ENCODE results near the gene UQCRC1. TPM values are rescaled to one million over a fixed set of nuclear protein-coding genes. Genes with fewer than 3 reads are reported as not detected.

The UQCRC1 gene
- total RNA-seq, 1 experiment from 2014 or later, result 278 TPM

GRCh38 chr3:48565591-48566400 is 43.6 kb downstream of the UQCRC1 start:
- intact Hi-C loops (cut with micrococcal nuclease; ENCODE audit: unreplicated experiment), result no loop called here
- ChIA-PET POLR2A (no interaction called here), CTCF (no interaction called here)
- H3K4me1 Mint-ChIP-seq (ENCODE audit: low read depth, unreplicated experiment), result no peaks in the 10 kb centered on the region
- no TSS peak for BruUV-seq (replicated peaks)
- H3K27me3 ChIP-seq (replicated peaks; ENCODE audit: control insufficient read depth, insufficient read depth, low read length), result no peaks in the 10 kb centered on the region
- no peak for DNase-seq
- H3K36me3 Mint-ChIP-seq (ENCODE audit: insufficient read depth, unreplicated experiment), result no peaks in the 10 kb centered on the region
- no peaks in the 10 kb centered on the region for H3K9me3 ChIP-seq
- no peaks in the 10 kb centered on the region for H3K4me1 ChIP-seq
- no peak overlapping the region for H3K4me3 ChIP-seq (ENCODE audit: low read depth, low read length)
- H3K27me3 Mint-ChIP-seq (ENCODE audit: insufficient read depth, unreplicated experiment), result no peaks in the 10 kb centered on the region
- no peak overlapping the region for H3K27ac Mint-ChIP-seq (ENCODE audit: unreplicated experiment)
- TF ChIP-seq CTCF (IDR thresholded peaks at IDR 0.05; ENCODE audit: insufficient read depth in 1 of 2, low read depth in 1 of 2, low read length in 1 of 2, severe bottlenecking in 1 of 2, unreplicated experiment in 1 of 2), result no peak
- no peaks in the 10 kb centered on the region for H3K9me3 Mint-ChIP-seq (ENCODE audit: unreplicated experiment)
- no peak overlapping the region for H3K4me3 Mint-ChIP-seq (ENCODE audit: unreplicated experiment)
- no peaks in the 10 kb centered on the region for H3K36me3 ChIP-seq (ENCODE audit: control insufficient read depth, insufficient read depth, low read length)

DNA sequence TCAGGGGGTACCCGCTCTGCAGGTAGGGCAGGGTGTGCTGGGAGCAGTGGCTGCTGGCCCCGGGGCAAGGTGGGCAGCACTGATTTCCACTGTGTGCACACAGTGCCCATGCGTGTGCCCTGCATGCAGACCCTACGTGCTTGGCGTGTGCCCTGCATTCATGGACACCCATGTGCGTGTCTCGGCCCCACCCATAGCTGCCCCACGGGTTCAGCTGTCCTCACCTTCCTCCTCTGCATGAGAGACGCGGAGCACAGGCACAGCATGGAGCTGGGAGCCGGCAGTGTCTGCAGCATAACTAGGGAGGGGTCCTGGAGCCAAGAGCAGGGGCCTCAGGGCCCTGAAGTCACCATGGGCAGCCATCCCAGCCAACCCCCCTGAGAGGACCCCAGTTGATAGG is 44.3 kb downstream of the UQCRC1 start:
- POLR2A ChIA-PET, result no interaction called here
- Histone ChIP-seq H3K4me1 (no peaks in the 10 kb centered on the region), H3K4me3 (ENCODE audit: low read depth, low read length) (no peak overlapping the region), H3K36me3 (ENCODE audit: control insufficient read depth, insufficient read depth, low read length) (no peaks in the 10 kb centered on the region), H3K9me3 (no peaks in the 10 kb centered on the region), H3K27me3 (replicated peaks; ENCODE audit: control insufficient read depth, insufficient read depth, low read length) (no peaks in the 10 kb centered on the region)
- intact Hi-C loops (cut with micrococcal nuclease; ENCODE audit: unreplicated experiment), result no loop called here
- Mint-ChIP-seq H3K9me3 (ENCODE audit: unreplicated experiment) (no peaks in the 10 kb centered on the region), H3K4me1 (ENCODE audit: low read depth, unreplicated experiment) (no peaks in the 10 kb centered on the region), H3K27me3 (ENCODE audit: insufficient read depth, unreplicated experiment) (no peaks in the 10 kb centered on the region), H3K27ac (ENCODE audit: unreplicated experiment) (no peak overlapping the region), H3K4me3 (ENCODE audit: unreplicated experiment) (no peak overlapping the region), H3K36me3 (ENCODE audit: insufficient read depth, unreplicated experiment) (no peaks in the 10 kb centered on the region)
- CTCF ChIA-PET, result no interaction called here
- no TSS peak for BruUV-seq (replicated peaks)
- DNase-seq, result no peak
- TF ChIP-seq CTCF (IDR thresholded peaks at IDR 0.05; ENCODE audit: insufficient read depth in 1 of 2, low read depth in 1 of 2, low read length in 1 of 2, severe bottlenecking in 1 of 2, unreplicated experiment in 1 of 2), result no peak

GRCh38 chr3:48564667-48565066 is 44.8 kb downstream of the UQCRC1 start:
- CTCF ChIA-PET, result no interaction called here
- BruUV-seq (replicated peaks), result no TSS peak
- Histone ChIP-seq H3K9me3 (no peaks in the 10 kb centered on the region), H3K4me3 (ENCODE audit: low read depth, low read length) (no peak overlapping the region), H3K4me1 (no peaks in the 10 kb centered on the region), H3K27me3 (replicated peaks; ENCODE audit: control insufficient read depth, insufficient read depth, low read length) (no peaks in the 10 kb centered on the region), H3K36me3 (ENCODE audit: control insufficient read depth, insufficient read depth, low read length) (no peaks in the 10 kb centered on the region)
- no peaks in the 10 kb centered on the region for H3K9me3 Mint-ChIP-seq (ENCODE audit: unreplicated experiment)
- intact Hi-C loops (cut with micrococcal nuclease; ENCODE audit: unreplicated experiment), result no loop called here
- no peak for DNase-seq
- POLR2A ChIA-PET, result no interaction called here
- H3K4me3 Mint-ChIP-seq (ENCODE audit: unreplicated experiment), result no peak overlapping the region
- no peaks in the 10 kb centered on the region for H3K27me3 Mint-ChIP-seq (ENCODE audit: insufficient read depth, unreplicated experiment)
- H3K36me3 Mint-ChIP-seq (ENCODE audit: insufficient read depth, unreplicated experiment), result no peaks in the 10 kb centered on the region
- H3K27ac Mint-ChIP-seq (ENCODE audit: unreplicated experiment), result no peak overlapping the region
- no peaks in the 10 kb centered on the region for H3K4me1 Mint-ChIP-seq (ENCODE audit: low read depth, unreplicated experiment)
- no peak for TF ChIP-seq CTCF (IDR thresholded peaks at IDR 0.05; ENCODE audit: insufficient read depth in 1 of 2, low read depth in 1 of 2, low read length in 1 of 2, severe bottlenecking in 1 of 2, unreplicated experiment in 1 of 2)

Measured in Caco-2 (cell line).